HL-60 (cell line): Measurements from ENCODE around the gene EPN2.

Experiments
- CTCF ChIP-seq: IDR thresholded peaks from one replicate; pipeline ENCODE4 v1.5.1; 2011; ENCODE audit warnings: low read length, control low read depth, inconsistent platforms; ENCODE audit not compliant: insufficient read depth
- GABPA ChIP-seq: IDR thresholded peaks from 2 replicates; pipeline ENCODE4 v1.6.1; 2012; ENCODE audit warnings: low read depth
- POLR2AphosphoS5 ChIP-seq: IDR thresholded peaks from 2 replicates; pipeline ENCODE4 v1.6.1; 2012; ENCODE audit warnings: low read depth
- TF ChIP-seq, protein P1 (sequence below): IDR thresholded peaks from 2 replicates; pipeline ENCODE4 v1.6.1; 2012; ENCODE audit warnings: low read depth; ENCODE audit not compliant: insufficient replicate concordance

- no peak for TF ChIP-seq CTCF
- TF ChIP-seq, protein P1, sequence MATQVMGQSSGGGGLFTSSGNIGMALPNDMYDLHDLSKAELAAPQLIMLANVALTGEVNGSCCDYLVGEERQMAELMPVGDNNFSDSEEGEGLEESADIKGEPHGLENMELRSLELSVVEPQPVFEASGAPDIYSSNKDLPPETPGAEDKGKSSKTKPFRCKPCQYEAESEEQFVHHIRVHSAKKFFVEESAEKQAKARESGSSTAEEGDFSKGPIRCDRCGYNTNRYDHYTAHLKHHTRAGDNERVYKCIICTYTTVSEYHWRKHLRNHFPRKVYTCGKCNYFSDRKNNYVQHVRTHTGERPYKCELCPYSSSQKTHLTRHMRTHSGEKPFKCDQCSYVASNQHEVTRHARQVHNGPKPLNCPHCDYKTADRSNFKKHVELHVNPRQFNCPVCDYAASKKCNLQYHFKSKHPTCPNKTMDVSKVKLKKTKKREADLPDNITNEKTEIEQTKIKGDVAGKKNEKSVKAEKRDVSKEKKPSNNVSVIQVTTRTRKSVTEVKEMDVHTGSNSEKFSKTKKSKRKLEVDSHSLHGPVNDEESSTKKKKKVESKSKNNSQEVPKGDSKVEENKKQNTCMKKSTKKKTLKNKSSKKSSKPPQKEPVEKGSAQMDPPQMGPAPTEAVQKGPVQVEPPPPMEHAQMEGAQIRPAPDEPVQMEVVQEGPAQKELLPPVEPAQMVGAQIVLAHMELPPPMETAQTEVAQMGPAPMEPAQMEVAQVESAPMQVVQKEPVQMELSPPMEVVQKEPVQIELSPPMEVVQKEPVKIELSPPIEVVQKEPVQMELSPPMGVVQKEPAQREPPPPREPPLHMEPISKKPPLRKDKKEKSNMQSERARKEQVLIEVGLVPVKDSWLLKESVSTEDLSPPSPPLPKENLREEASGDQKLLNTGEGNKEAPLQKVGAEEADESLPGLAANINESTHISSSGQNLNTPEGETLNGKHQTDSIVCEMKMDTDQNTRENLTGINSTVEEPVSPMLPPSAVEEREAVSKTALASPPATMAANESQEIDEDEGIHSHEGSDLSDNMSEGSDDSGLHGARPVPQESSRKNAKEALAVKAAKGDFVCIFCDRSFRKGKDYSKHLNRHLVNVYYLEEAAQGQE, result no peak
- TF ChIP-seq GABPA, result no peak
- TF ChIP-seq POLR2AphosphoS5, result no peak
Measured at GRCh38 chr17:19244781-19245180, 7.6 kb downstream of the EPN2 start.
